ENCODE results near the gene CFDP1.

GRCh38 chr16:75305364-75306098 is 127.8 kb downstream of the CFDP1 start:
- TF ChIP-seq CTCF (conservative IDR thresholded peaks at IDR 0.05 in 1 of 2, IDR thresholded peaks at IDR 0.05 in 1 of 2; ENCODE audit: low read depth in 1 of 2, low read length in 2 of 2) (no peak), EZH2 (IDR thresholded peaks at IDR 0.05; ENCODE audit: low read length, missing control alignments) (no peak)

Measured in fibroblast of lung (primary cell).